ENCODE data around the gene MICAL2.

MICAL2 gene

GRCh38 chr11:12084256-12084655 lies 26.1 kb upstream of the MICAL2 start:
- no peak overlapping the region for H3K4me3 ChIP-seq (ENCODE audit: low read depth, low read length)
- no peaks in the 10 kb centered on the region for H3K79me2 ChIP-seq
- H3K36me3 ChIP-seq (ENCODE audit: control insufficient read depth, insufficient read depth, low read length), result no peaks in the 10 kb centered on the region
- no peaks in the 10 kb centered on the region for H3K9me3 ChIP-seq (ENCODE audit: control insufficient read depth, low read length)
- no peak for TF ChIP-seq CTCF (IDR thresholded peaks at IDR 0.05)
- no peak overlapping the region for H3K27ac ChIP-seq
- no peak overlapping the region for H3K4me2 ChIP-seq (ENCODE audit: low read length)
- no peak overlapping the region for H3K9ac ChIP-seq
- no peaks in the 10 kb centered on the region for H3K27me3 ChIP-seq (ENCODE audit: control insufficient read depth, insufficient read depth, low read length)
- no peaks in the 10 kb centered on the region for H3K4me1 ChIP-seq
- H2AFZ ChIP-seq, result no peak overlapping the region

GRCh38 chr11:12085371-12086251 lies 24.8 kb upstream of the MICAL2 start:
- Histone ChIP-seq H3K27me3 (ENCODE audit: control insufficient read depth, insufficient read depth, low read length) (no peaks in the 10 kb centered on the region), H3K4me3 (ENCODE audit: low read depth, low read length) (no peak overlapping the region), H3K27ac (peak overlapping the region; percentile 54), H3K9ac (no peak overlapping the region), H3K79me2 (no peaks in the 10 kb centered on the region), H3K4me2 (ENCODE audit: low read length) (no peak overlapping the region), H2AFZ (no peak overlapping the region), H3K9me3 (ENCODE audit: control insufficient read depth, low read length) (no peaks in the 10 kb centered on the region), H3K36me3 (ENCODE audit: control insufficient read depth, insufficient read depth, low read length) (no peaks in the 10 kb centered on the region), H3K4me1 (no peaks in the 10 kb centered on the region)
- TF ChIP-seq CTCF (IDR thresholded peaks at IDR 0.05), result no peak

- H3K27ac ChIP-seq, result peak overlapping the region; percentile 62
- H2AFZ ChIP-seq, result no peak overlapping the region
- H3K27me3 ChIP-seq (ENCODE audit: control insufficient read depth, insufficient read depth, low read length), result no peaks in the 10 kb centered on the region
- no peak overlapping the region for H3K9ac ChIP-seq
- TF ChIP-seq CTCF (IDR thresholded peaks at IDR 0.05), result no peak
- no peak overlapping the region for H3K4me2 ChIP-seq (ENCODE audit: low read length)
- no peaks in the 10 kb centered on the region for H3K9me3 ChIP-seq (ENCODE audit: control insufficient read depth, low read length)
- H3K79me2 ChIP-seq, result no peaks in the 10 kb centered on the region
- no peaks in the 10 kb centered on the region for H3K4me1 ChIP-seq
- no peak overlapping the region for H3K4me3 ChIP-seq (ENCODE audit: low read depth, low read length)
- no peaks in the 10 kb centered on the region for H3K36me3 ChIP-seq (ENCODE audit: control insufficient read depth, insufficient read depth, low read length)
These were observed 23.9 kb upstream of the MICAL2 start for GRCh38 chr11:12086271-12087074.

- no peak for TF ChIP-seq CTCF (IDR thresholded peaks at IDR 0.05)
- H3K27me3 ChIP-seq (ENCODE audit: control insufficient read depth, insufficient read depth, low read length), result no peaks in the 10 kb centered on the region
- H3K36me3 ChIP-seq (ENCODE audit: control insufficient read depth, insufficient read depth, low read length), result no peaks in the 10 kb centered on the region
- H3K9me3 ChIP-seq (ENCODE audit: control insufficient read depth, low read length), result no peaks in the 10 kb centered on the region
- no peaks in the 10 kb centered on the region for H3K79me2 ChIP-seq
- H3K4me1 ChIP-seq, result no peaks in the 10 kb centered on the region
- H3K4me2 ChIP-seq (ENCODE audit: low read length), result no peak overlapping the region
- H3K9ac ChIP-seq, result no peak overlapping the region
- H2AFZ ChIP-seq, result no peak overlapping the region
- H3K27ac ChIP-seq, result peak overlapping the region; percentile 62
- H3K4me3 ChIP-seq (ENCODE audit: low read depth, low read length), result no peak overlapping the region
These were observed 23.1 kb upstream of the MICAL2 start for GRCh38 chr11:12087075-12088004.

Data from parathyroid adenoma (tissue), 2 donors.